ENCODE measurements around the gene TMEM130. TPM values are rescaled to one million over a fixed set of nuclear protein-coding genes. Genes with fewer than 3 reads are reported as not detected.

TMEM130 gene
- polyA plus RNA-seq, 1 of the 3 experiments (the other 2 are of a cell fraction): 1.2 TPM

DNA sequence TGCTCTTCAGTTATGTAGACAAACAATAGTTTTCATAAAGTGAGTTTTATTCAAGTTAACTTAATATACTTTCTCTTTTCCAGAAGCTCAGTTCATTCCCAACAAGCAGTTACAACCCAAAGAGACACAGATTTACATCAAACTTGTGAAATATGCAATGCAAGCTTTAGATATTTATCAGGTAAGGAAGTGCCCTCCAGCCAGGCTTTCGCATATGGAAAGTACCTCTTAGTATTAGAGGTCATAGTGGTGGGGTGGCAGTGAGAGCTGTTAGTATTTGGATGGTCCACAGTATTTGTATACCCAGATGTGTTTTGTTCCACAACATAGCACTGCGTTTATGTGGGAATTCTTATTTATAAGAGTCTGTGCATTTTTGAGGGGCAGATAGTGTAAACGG is 40.6 kb upstream of the TMEM130 start:
- Histone ChIP-seq H3F3A (replicated peaks; ENCODE audit: insufficient read depth) (peaks cover 28% of the 10 kb centered on the region), H3K9me3 (no peaks in the 10 kb centered on the region), H4K20me1 (ENCODE audit: insufficient read depth) (peaks cover 11% of the 10 kb centered on the region), H2AFZ (ENCODE audit: low read depth) (no peak overlapping the region), H3K36me3 (replicated peaks in 1 of 2; ENCODE audit: control insufficient read depth in 1 of 2, insufficient read depth in 2 of 2, low read length in 1 of 2) (peaks cover 63 to 92% of the 10 kb centered on the region in 2 experiments), H3K27me3 (ENCODE audit: insufficient read depth) (no peaks in the 10 kb centered on the region), H3K9ac (no peak overlapping the region), H3K4me3 (ENCODE audit: low read depth in 2 of 2, low read length in 1 of 2) (no peak overlapping the region), H3K9me2 (no peaks in the 10 kb centered on the region), H3K4me2 (no peak overlapping the region), H3K4me1 (ENCODE audit: control insufficient read depth in 1 of 2, insufficient read depth in 2 of 2, low read depth in 1 of 2, low read length in 1 of 2) (peaks cover 4 to 7% of the 10 kb centered on the region in 2 experiments; a peak in 2 of 4 replicates), H3K79me2 (ENCODE audit: insufficient read depth) (0 out of 2 replicates have a peak, but pooled peaks cover 5% of the 10 kb centered on the region), H3K27ac (ENCODE audit: low read depth in 2 of 2, low read length in 1 of 2) (no peak overlapping the region)
- CTCF ChIA-PET: interaction anchor here (0.9 to 1.6 kb wide), 4 partner anchors 17 to 69 kb away, joined by 3 to 5 read pairs (median 3); no protein-coding TSS in a partner anchor
- TF ChIP-seq TAF1 (IDR thresholded peaks at IDR 0.05; ENCODE audit: borderline replicate concordance, low read depth, low read length) (no peak), SMC3 (IDR thresholded peaks at IDR 0.05; ENCODE audit: low read depth, low read length) (no peak), TEAD4 (IDR thresholded peaks at IDR 0.05; ENCODE audit: borderline replicate concordance, insufficient read depth) (no peak), YY1 (IDR thresholded peaks at IDR 0.05; ENCODE audit: low read depth) (no peak), CHD2 (IDR thresholded peaks at IDR 0.05; ENCODE audit: low read length, partially characterized antibody) (no peak), MEF2A (IDR thresholded peaks at IDR 0.05; ENCODE audit: borderline replicate concordance, low read depth) (no peak), MXI1 (IDR thresholded peaks at IDR 0.05; ENCODE audit: low read depth, low read length) (no peak), EZH2phosphoT487 (IDR thresholded peaks at IDR 0.05; ENCODE audit: borderline replicate concordance, low read depth) (no peak), RFX5 (IDR thresholded peaks at IDR 0.05; ENCODE audit: low read length) (no peak), SIN3A (IDR thresholded peaks at IDR 0.05; ENCODE audit: borderline replicate concordance, low read depth, low read length) (no peak), FOXJ3 (CRISPR knock-in tag; IDR thresholded peaks at IDR 0.05) (no peak), NFIC (IDR thresholded peaks at IDR 0.05; ENCODE audit: borderline replicate concordance) (no peak), RCOR1 (IDR thresholded peaks at IDR 0.05; ENCODE audit: low read length) (no peak), FOSL2 (IDR thresholded peaks at IDR 0.05; ENCODE audit: borderline replicate concordance, low read depth) (no peak), NRF1 (IDR thresholded peaks at IDR 0.05; ENCODE audit: low read depth, low read length) (no peak), ELF1 (IDR thresholded peaks at IDR 0.05) (no peak), GATA2 (CRISPR knock-in tag; IDR thresholded peaks at IDR 0.05) (no peak)
- TF ChIP-seq, protein P1, sequence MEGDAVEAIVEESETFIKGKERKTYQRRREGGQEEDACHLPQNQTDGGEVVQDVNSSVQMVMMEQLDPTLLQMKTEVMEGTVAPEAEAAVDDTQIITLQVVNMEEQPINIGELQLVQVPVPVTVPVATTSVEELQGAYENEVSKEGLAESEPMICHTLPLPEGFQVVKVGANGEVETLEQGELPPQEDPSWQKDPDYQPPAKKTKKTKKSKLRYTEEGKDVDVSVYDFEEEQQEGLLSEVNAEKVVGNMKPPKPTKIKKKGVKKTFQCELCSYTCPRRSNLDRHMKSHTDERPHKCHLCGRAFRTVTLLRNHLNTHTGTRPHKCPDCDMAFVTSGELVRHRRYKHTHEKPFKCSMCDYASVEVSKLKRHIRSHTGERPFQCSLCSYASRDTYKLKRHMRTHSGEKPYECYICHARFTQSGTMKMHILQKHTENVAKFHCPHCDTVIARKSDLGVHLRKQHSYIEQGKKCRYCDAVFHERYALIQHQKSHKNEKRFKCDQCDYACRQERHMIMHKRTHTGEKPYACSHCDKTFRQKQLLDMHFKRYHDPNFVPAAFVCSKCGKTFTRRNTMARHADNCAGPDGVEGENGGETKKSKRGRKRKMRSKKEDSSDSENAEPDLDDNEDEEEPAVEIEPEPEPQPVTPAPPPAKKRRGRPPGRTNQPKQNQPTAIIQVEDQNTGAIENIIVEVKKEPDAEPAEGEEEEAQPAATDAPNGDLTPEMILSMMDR (IDR thresholded peaks at IDR 0.05): no peak
- TF ChIP-seq, protein P2, sequence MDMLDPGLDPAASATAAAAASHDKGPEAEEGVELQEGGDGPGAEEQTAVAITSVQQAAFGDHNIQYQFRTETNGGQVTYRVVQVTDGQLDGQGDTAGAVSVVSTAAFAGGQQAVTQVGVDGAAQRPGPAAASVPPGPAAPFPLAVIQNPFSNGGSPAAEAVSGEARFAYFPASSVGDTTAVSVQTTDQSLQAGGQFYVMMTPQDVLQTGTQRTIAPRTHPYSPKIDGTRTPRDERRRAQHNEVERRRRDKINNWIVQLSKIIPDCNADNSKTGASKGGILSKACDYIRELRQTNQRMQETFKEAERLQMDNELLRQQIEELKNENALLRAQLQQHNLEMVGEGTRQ (IDR thresholded peaks at IDR 0.05; ENCODE audit: borderline replicate concordance, low read depth, low read length): no peak
- TF ChIP-seq, protein P3, sequence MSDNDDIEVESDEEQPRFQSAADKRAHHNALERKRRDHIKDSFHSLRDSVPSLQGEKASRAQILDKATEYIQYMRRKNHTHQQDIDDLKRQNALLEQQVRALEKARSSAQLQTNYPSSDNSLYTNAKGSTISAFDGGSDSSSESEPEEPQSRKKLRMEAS (IDR thresholded peaks at IDR 0.05; ENCODE audit: low read depth): no peak
- POLR2A ChIA-PET: no interaction called here
- WGBS (ENCODE audit: low lambda C conversion rate): 94% methylated on average over 3 of the region's 3 CpGs
- no peak for DNase-seq

Data from SK-N-SH (cell line).